Osteocyte (in vitro differentiated cells): ENCODE measurements around the gene IL31RA. TPM values are rescaled to one million over a fixed set of nuclear protein-coding genes. Genes with fewer than 3 reads are reported as not detected.

Experiments
- DNase-seq: peaks from one replicate; pipeline ENCODE4 v3.0.0; 2021; ENCODE audit warnings: mixed read lengths; ENCODE audit not compliant: unreplicated experiment; ENCODE audit errors: extremely low spot score
- H3K27ac Mint-ChIP-seq: one replicate; pipeline ENCODE4 v1.8.0; 2021; ENCODE audit warnings: mild to moderate bottlenecking, mixed read lengths; ENCODE audit not compliant: unreplicated experiment
- H3K27me3 Mint-ChIP-seq: one replicate; pipeline ENCODE4 v1.8.0; 2021; ENCODE audit warnings: mixed read lengths; ENCODE audit not compliant: unreplicated experiment
- H3K36me3 Mint-ChIP-seq: one replicate; pipeline ENCODE4 v1.8.0; 2021; ENCODE audit warnings: mixed read lengths; ENCODE audit not compliant: unreplicated experiment
- H3K4me1 Mint-ChIP-seq: one replicate; pipeline ENCODE4 v1.8.0; 2021; ENCODE audit warnings: mixed read lengths; ENCODE audit not compliant: unreplicated experiment
- H3K4me3 Mint-ChIP-seq: one replicate; pipeline ENCODE4 v1.8.0; 2021; ENCODE audit warnings: mild to moderate bottlenecking, moderate library complexity, mixed read lengths; ENCODE audit not compliant: unreplicated experiment
- H3K9me3 Mint-ChIP-seq: one replicate; pipeline ENCODE4 v1.8.0; 2021; ENCODE audit warnings: mixed read lengths; ENCODE audit not compliant: unreplicated experiment
- CTCF ChIP-seq: fragments of 200-600 bp; sonication (generic); IDR thresholded peaks from 2 replicates; pipeline ENCODE4 v1.5.0; 2021; ENCODE audit warnings: antibody characterized with exemption, mild to moderate bottlenecking, moderate library complexity
- total RNA-seq: library from RNA; stranded (reverse); gene quantifications from 2 replicates; pipeline ENCODE4 v1.2.1, GENCODE V29; 2021

Gene IL31RA
- total RNA-seq, 1 donor from 2014 or later = not detected

GRCh38 chr5:55921617-55922016 is 70.5 kb downstream of the IL31RA start:
- no peaks in the 10 kb centered on the region for H3K9me3 Mint-ChIP-seq
- TF ChIP-seq CTCF = no peak
- DNase-seq = no peak
- no peaks in the 10 kb centered on the region for H3K36me3 Mint-ChIP-seq
- H3K4me1 Mint-ChIP-seq = peaks cover 8% of the 10 kb centered on the region
- H3K27ac Mint-ChIP-seq = no peak overlapping the region
- no peaks in the 10 kb centered on the region for H3K27me3 Mint-ChIP-seq
- H3K4me3 Mint-ChIP-seq = no peak overlapping the region

GRCh38 chr5:55923177-55923771 is 72.1 kb downstream of the IL31RA start:
- Mint-ChIP-seq H3K4me3 (peak overlapping the region; percentile 53), H3K27ac (peak overlapping the region; percentile 82), H3K27me3 (no peaks in the 10 kb centered on the region), H3K36me3 (no peaks in the 10 kb centered on the region), H3K9me3 (no peaks in the 10 kb centered on the region), H3K4me1 (peaks cover 8% of the 10 kb centered on the region)
- TF ChIP-seq CTCF = no peak
- DNase-seq = no peak

- Mint-ChIP-seq H3K36me3 (no peaks in the 10 kb centered on the region), H3K4me3 (no peak overlapping the region), H3K27ac (no peak overlapping the region), H3K9me3 (no peaks in the 10 kb centered on the region), H3K27me3 (no peaks in the 10 kb centered on the region), H3K4me1 (peaks cover 8% of the 10 kb centered on the region)
- no peak for DNase-seq
- TF ChIP-seq CTCF = no peak
These were observed 72.8 kb downstream of the IL31RA start for GRCh38 chr5:55923865-55924500.

- no peak overlapping the region for H3K4me3 Mint-ChIP-seq
- no peaks in the 10 kb centered on the region for H3K36me3 Mint-ChIP-seq
- H3K9me3 Mint-ChIP-seq = no peaks in the 10 kb centered on the region
- TF ChIP-seq CTCF = no peak
- DNase-seq = no peak
- no peaks in the 10 kb centered on the region for H3K27me3 Mint-ChIP-seq
- H3K27ac Mint-ChIP-seq = no peak overlapping the region
- peaks cover 8% of the 10 kb centered on the region for H3K4me1 Mint-ChIP-seq
These were observed 73.6 kb downstream of the IL31RA start for GRCh38 chr5:55924744-55925143.

- Mint-ChIP-seq H3K36me3 (no peaks in the 10 kb centered on the region), H3K4me1 (peaks cover 8% of the 10 kb centered on the region), H3K27me3 (no peaks in the 10 kb centered on the region), H3K9me3 (no peaks in the 10 kb centered on the region), H3K27ac (no peak overlapping the region), H3K4me3 (no peak overlapping the region)
- no peak for DNase-seq
- no peak for TF ChIP-seq CTCF
These were observed 74.0 kb downstream of the IL31RA start for GRCh38 chr5:55925181-55925580.
